CD4-positive, CD25-positive, alpha-beta regulatory T cell (primary cell): ENCODE measurements around the gene RPL3. TPM values are rescaled to one million over a fixed set of nuclear protein-coding genes. Genes with fewer than 3 reads are reported as not detected.
A peak's percentile ranks its signal among the peaks of the same experiment; 100 is the strongest.

ENCODE experiments used
- ATAC-seq, 2 donors: fragments of 150-1000 bp; cut with Tn5 transposase; one replicate each; pipeline ENCODE4 v1.10.0; 2021; ENCODE audit warnings: low read depth in 2 of 2, moderate number of reproducible peaks in 2 of 2, moderate library complexity in 1 of 2
- DNase-seq, 3 donors: peaks; one replicate each; pipeline versions ENCODE4 v3.0.0 to v3.0.0-alpha.2; 2012 to 2022; ENCODE audit warnings: mixed read lengths in 1 of 3
- H3K27ac ChIP-seq: one replicate; pipeline ENCODE4 v1.7.0; 2013; ENCODE audit warnings: mild to moderate bottlenecking, low read length; ENCODE audit not compliant: insufficient read depth, poor library complexity, severe bottlenecking
- H3K27me3 ChIP-seq: one replicate; pipeline ENCODE4 v1.7.0; 2013; ENCODE audit warnings: low read length; ENCODE audit not compliant: control insufficient read depth, insufficient read depth
- H3K36me3 ChIP-seq: one replicate; pipeline ENCODE4 v1.7.0; 2013; ENCODE audit warnings: mild to moderate bottlenecking, low read length, moderate library complexity; ENCODE audit not compliant: control insufficient read depth, insufficient read depth
- H3K4me1 ChIP-seq: 2 replicates; pipeline ENCODE4 v1.7.0; 2013; ENCODE audit warnings: mild to moderate bottlenecking, low read length; ENCODE audit not compliant: insufficient read depth, control insufficient read depth, poor library complexity, severe bottlenecking
- H3K4me3 ChIP-seq: one replicate; pipeline ENCODE4 v1.7.0; 2013; ENCODE audit warnings: low read depth, mild to moderate bottlenecking, low read length, moderate library complexity
- H3K9me3 ChIP-seq, 2 experiments: 1 replicate in 1 of 2; 2 replicates in 1 of 2; pipeline ENCODE4 v1.7.0; 2013; ENCODE audit warnings: low read length in 2 of 2, mild to moderate bottlenecking in 1 of 2, moderate library complexity in 1 of 2; ENCODE audit not compliant: control insufficient read depth in 2 of 2
- H3K27ac Mint-ChIP-seq, 3 donors: one replicate each; pipeline ENCODE4 v1.8.0; 2020 to 2022; ENCODE audit warnings: mild to moderate bottlenecking in 3 of 3, mixed read lengths in 3 of 3, moderate library complexity in 2 of 3
- H3K27me3 Mint-ChIP-seq: one replicate; pipeline ENCODE4 v1.8.0; 2022; ENCODE audit warnings: mild to moderate bottlenecking, mixed read lengths
- H3K36me3 Mint-ChIP-seq: one replicate; pipeline ENCODE4 v1.8.0; 2020; ENCODE audit warnings: mixed read lengths
- H3K4me1 Mint-ChIP-seq, 4 donors: one replicate each; pipeline ENCODE4 v1.8.0; 2020 to 2022; ENCODE audit warnings: mixed read lengths in 4 of 4, mild to moderate bottlenecking in 1 of 4
- H3K4me3 Mint-ChIP-seq, 4 donors: one replicate each; pipeline ENCODE4 v1.8.0; 2020 to 2022; ENCODE audit warnings: mild to moderate bottlenecking in 4 of 4, mixed read lengths in 4 of 4, moderate library complexity in 3 of 4
- H3K9me3 Mint-ChIP-seq, 7 donors: one replicate each; pipeline ENCODE4 v1.8.0; 2020 to 2022; ENCODE audit warnings: mixed read lengths in 7 of 7, mild to moderate bottlenecking in 3 of 7, moderate library complexity in 2 of 7
- polyA plus RNA-seq, 4 donors: library from polyadenylated mRNA; unstranded; fragments of 300-500 nt; fragmentation: Illumina TruSeq; gene quantifications; one replicate each; pipeline ENCODE4 v1.2.3, GENCODE V29; 2021
- total RNA-seq: library from RNA; stranded (reverse); gene quantifications from one replicate; pipeline ENCODE4 v1.2.3, GENCODE V29; 2022

RPL3 gene
- total and polyA plus RNA-seq, 5 donors from 2014 or later: 1,978 to 4,217 (median 2,589) TPM

DNA sequence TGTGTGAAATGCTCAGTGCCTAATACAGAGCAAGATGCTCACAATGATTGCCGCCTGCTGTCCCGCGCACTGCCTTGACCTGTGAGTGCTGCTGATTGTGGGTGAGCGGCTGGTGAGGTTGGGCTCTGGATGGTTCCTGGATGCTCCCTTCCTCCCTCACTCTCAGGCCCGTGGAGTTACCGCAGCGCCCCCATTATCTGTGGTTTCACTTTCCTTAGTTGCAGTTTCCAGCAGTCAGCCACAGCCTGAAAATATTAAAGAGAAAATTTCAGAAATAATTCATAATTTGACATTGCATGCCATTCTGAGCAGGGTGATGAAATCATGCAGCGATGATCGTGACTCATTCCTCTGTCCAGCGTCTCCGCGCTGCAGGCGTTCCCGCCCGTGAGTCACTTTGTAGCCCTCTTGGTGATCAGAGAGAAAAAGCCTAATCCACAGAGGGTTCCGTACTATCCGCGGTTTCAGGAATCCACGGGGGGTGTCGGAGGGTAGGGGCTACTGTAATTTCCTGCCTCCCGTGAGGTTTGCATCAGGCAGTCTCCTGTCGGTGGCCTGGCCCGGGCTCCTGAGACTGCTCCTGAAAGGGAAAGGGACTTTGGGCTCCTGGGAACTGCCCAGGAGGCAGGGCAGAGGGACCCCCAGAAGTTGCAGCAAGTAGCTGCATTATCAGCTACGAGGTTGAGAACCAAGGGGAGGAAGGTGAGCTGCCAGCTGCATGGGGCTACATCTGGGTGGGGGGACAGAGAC is 10.6 kb downstream of the RPL3 start:
- Mint-ChIP-seq H3K36me3 (peaks cover 8% of the 10 kb centered on the region), H3K9me3 (peaks cover 0 to 2% (median 0%) of the 10 kb centered on the region in 7 donors), H3K4me1 (peaks cover 0 to 22% (median 8%) of the 10 kb centered on the region in 4 donors), H3K27me3 (no peaks in the 10 kb centered on the region), H3K4me3 (peak overlapping the region in 1 of 4 donors; percentile 8), H3K27ac (peak overlapping the region in 2 of 3 donors; percentile 67 to 76)
- DNase-seq: no peak
- no peak for ATAC-seq
- no peaks in the 10 kb centered on the region for H3K9me3 ChIP-seq
- peak overlapping the region; percentile 1 for H3K27ac ChIP-seq
- H3K4me1 ChIP-seq: no peaks in the 10 kb centered on the region
- H3K4me3 ChIP-seq: no peak overlapping the region
- peaks cover 23% of the 10 kb centered on the region for H3K36me3 ChIP-seq
- H3K27me3 ChIP-seq: no peaks in the 10 kb centered on the region

DNA sequence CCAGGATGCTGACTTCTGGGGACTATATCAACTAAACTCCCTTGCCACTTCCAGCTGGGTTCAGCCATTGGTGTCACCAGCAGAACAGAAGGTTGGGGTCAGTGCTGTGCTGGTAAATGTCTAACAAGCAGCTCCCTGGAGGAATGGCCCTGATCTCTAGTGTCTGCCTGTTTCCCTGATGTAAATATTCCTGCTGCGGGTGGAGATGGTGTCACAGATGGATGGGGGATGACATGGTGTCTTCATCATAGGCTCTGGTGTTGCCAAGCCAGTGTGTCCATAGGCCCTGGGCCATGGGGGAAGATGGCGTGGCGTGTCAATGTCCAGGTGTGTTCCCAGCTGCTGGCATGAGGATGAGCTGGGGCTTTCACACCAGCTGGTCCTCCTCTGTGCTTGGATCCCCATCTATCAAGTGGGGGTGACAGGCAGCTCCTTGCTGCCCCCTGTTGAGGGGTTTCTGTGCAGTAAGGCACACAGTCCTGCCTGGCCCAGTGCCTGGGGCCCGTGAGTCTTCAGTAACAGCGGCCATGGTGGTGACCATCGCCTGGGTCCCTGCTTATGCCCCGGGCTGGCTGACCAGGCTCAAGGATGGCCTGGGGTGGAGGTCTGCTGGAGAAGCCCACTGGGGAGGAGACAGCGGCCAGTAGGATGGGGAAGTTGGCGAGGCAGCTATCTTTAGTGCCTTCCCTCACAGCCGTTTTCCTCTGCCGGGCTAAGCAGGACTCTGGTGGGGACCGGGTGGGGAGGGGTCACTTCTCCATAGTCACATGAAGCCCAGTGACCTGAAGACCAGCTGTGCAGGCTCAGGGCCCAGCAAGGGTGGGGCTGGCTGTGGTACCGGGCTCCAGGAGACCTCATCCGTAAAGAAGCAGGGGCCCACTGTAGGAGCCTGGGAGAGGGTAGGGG is 12.7 kb downstream of the RPL3 start:
- Mint-ChIP-seq H3K4me1 (peaks cover 0 to 17% (median 5%) of the 10 kb centered on the region in 4 donors), H3K27me3 (no peaks in the 10 kb centered on the region), H3K4me3 (no peak overlapping the region), H3K9me3 (peaks cover 0 to 2% (median 0%) of the 10 kb centered on the region in 7 donors), H3K36me3 (no peaks in the 10 kb centered on the region), H3K27ac (no peak overlapping the region)
- ATAC-seq (peak; percentile 32 to 44), DNase-seq (peak in 2 of 3 donors; percentile 38 to 60)
- Histone ChIP-seq H3K4me3 (no peak overlapping the region), H3K9me3 (no peaks in the 10 kb centered on the region), H3K27me3 (no peaks in the 10 kb centered on the region), H3K36me3 (peaks cover 2% of the 10 kb centered on the region), H3K4me1 (no peaks in the 10 kb centered on the region), H3K27ac (no peak overlapping the region)

DNA sequence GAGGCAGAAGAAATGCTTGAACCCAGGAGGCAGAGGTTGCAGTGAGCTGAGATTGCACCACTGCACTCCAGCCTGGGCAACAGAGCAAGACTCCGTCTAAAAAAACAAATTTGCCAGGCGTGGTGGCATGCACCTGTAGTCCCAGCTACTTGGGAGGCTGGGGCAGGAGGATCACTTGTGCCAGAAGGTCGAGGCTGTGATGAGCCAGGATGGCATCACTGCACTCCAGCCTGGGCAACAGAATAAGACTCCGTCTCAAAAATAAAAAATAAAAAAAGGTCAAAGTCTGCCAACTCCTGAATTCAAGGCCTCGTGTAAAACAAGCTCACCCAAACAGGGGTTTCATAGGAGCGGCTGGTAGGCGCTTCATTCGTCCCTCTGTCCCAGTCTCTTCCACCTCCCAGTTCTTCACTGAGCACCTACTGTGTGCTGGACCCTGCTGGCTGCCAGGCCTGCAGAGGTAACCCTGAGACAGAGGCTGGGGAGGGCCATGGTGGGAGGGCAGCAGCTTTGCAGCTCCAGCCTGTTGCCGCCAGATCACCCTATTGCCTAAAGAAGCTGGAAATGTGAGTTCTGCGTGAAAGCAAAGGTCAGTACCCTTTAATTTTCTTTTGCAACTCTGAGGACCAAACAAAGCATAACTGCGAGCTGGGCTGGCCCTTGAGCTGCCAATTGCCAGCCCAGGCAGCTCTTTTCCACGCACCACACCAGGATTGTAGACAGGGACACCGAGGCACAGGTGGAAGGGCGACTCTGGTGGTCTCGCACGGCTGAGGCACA is 15.3 kb downstream of the RPL3 start:
- H3K27ac ChIP-seq: no peak overlapping the region
- peaks cover 4% of the 10 kb centered on the region for H3K27me3 Mint-ChIP-seq
- H3K9me3 Mint-ChIP-seq: no peaks in the 10 kb centered on the region
- H3K27me3 ChIP-seq: no peaks in the 10 kb centered on the region
- H3K4me3 ChIP-seq: no peak overlapping the region
- no peaks in the 10 kb centered on the region for H3K4me1 ChIP-seq
- no peak overlapping the region for H3K4me3 Mint-ChIP-seq
- no peaks in the 10 kb centered on the region for H3K9me3 ChIP-seq
- H3K36me3 ChIP-seq: no peaks in the 10 kb centered on the region
- peaks cover 0 to 13% (median 4%) of the 10 kb centered on the region in 4 donors for H3K4me1 Mint-ChIP-seq
- no peak overlapping the region for H3K27ac Mint-ChIP-seq
- no peaks in the 10 kb centered on the region for H3K36me3 Mint-ChIP-seq
- DNase-seq (no peak), ATAC-seq (no peak)

DNA sequence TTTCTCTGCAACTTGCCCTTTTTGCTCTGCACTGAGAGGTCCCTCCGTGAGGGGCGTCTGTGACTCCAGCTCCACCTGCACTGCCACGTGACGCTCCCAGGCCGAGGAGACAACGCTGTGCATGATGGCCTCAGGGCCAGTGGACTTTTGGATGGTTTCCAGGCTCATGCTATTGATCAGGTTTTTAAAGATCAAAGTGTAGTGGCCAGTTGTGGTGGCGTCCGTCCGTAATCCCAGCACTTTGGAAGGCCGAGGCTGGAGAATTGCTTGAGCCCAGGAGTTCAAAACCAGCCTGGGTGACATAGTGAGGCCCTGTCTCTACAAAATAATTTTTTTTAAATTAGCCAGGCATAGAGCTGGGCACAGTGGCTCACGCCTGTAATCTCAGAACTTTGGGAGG is 16.1 kb downstream of the RPL3 start:
- Histone ChIP-seq H3K4me3 (no peak overlapping the region), H3K27ac (no peak overlapping the region), H3K9me3 (no peaks in the 10 kb centered on the region), H3K36me3 (no peaks in the 10 kb centered on the region), H3K27me3 (no peaks in the 10 kb centered on the region), H3K4me1 (no peaks in the 10 kb centered on the region)
- ATAC-seq: no peak
- H3K27ac Mint-ChIP-seq: no peak overlapping the region
- DNase-seq: no peak
- H3K36me3 Mint-ChIP-seq: no peaks in the 10 kb centered on the region
- H3K4me1 Mint-ChIP-seq: peaks cover 0 to 7% (median 2%) of the 10 kb centered on the region in 4 donors
- H3K9me3 Mint-ChIP-seq: no peaks in the 10 kb centered on the region
- no peak overlapping the region for H3K4me3 Mint-ChIP-seq
- H3K27me3 Mint-ChIP-seq: peaks cover 4% of the 10 kb centered on the region

DNA sequence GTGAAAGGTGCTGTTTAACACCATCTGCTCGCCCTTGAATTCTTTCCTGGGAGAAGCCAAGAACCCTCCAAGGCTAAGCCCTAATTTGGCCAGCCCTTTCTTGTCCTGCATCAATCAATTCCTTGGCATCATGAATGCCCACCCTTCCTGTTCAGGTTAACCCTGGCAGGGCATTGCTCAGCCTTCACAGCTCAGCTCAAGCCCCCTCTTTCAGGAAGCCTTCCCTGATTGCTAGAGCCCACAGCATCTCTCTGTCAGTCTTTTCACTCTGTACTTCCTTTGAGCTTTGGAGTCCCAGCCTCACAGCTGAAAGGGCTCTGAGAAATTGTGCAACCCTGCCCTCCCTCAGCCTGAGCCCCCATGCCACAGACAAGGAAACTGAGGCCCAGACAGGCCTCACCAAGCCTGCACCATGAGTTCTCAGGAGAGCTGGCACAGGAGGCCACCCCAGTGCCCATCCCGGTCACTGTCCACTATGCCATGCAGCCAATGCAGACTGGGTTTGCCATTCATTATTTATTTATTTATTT is 16.9 kb downstream of the RPL3 start:
- no peaks in the 10 kb centered on the region for H3K9me3 ChIP-seq
- H3K4me1 ChIP-seq: no peaks in the 10 kb centered on the region
- DNase-seq (no peak), ATAC-seq (no peak)
- H3K4me1 Mint-ChIP-seq: peaks cover 0 to 7% (median 2%) of the 10 kb centered on the region in 4 donors
- no peaks in the 10 kb centered on the region for H3K27me3 ChIP-seq
- peak overlapping the region in 1 of 3 donors; percentile 71 for H3K27ac Mint-ChIP-seq
- H3K27ac ChIP-seq: no peak overlapping the region
- peaks cover 11% of the 10 kb centered on the region for H3K27me3 Mint-ChIP-seq
- no peaks in the 10 kb centered on the region for H3K36me3 Mint-ChIP-seq
- H3K4me3 Mint-ChIP-seq: no peak overlapping the region
- H3K4me3 ChIP-seq: no peak overlapping the region
- no peaks in the 10 kb centered on the region for H3K9me3 Mint-ChIP-seq
- no peaks in the 10 kb centered on the region for H3K36me3 ChIP-seq

DNA sequence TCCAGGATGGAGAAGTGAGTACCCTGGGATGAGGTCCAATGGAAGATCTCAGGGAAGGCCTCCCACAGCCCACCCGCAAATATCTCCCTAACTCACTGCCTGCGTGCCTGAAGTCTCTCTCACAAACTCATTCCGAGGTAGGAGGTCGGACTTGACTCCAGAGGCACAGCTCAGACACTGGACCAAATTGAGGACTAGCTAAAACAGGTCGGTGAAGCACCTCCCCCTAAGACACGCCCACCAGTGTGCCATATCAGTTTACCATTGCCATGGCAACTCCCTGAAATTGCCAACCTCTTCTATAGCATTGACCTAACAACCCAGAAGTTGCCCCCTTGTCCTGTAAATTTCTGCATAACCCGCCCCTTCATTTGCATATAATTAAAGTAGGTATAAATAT is 17.5 kb downstream of the RPL3 start:
- H3K4me3 Mint-ChIP-seq: no peak overlapping the region
- H3K27ac Mint-ChIP-seq: peak overlapping the region in 1 of 3 donors; percentile 71
- Histone ChIP-seq H3K4me1 (no peaks in the 10 kb centered on the region), H3K9me3 (no peaks in the 10 kb centered on the region), H3K27me3 (no peaks in the 10 kb centered on the region), H3K36me3 (no peaks in the 10 kb centered on the region), H3K4me3 (no peak overlapping the region), H3K27ac (no peak overlapping the region)
- H3K4me1 Mint-ChIP-seq: peaks cover 0 to 7% (median 2%) of the 10 kb centered on the region in 4 donors
- DNase-seq: no peak
- no peaks in the 10 kb centered on the region for H3K9me3 Mint-ChIP-seq
- H3K36me3 Mint-ChIP-seq: no peaks in the 10 kb centered on the region
- ATAC-seq: no peak
- peaks cover 11% of the 10 kb centered on the region for H3K27me3 Mint-ChIP-seq

DNA sequence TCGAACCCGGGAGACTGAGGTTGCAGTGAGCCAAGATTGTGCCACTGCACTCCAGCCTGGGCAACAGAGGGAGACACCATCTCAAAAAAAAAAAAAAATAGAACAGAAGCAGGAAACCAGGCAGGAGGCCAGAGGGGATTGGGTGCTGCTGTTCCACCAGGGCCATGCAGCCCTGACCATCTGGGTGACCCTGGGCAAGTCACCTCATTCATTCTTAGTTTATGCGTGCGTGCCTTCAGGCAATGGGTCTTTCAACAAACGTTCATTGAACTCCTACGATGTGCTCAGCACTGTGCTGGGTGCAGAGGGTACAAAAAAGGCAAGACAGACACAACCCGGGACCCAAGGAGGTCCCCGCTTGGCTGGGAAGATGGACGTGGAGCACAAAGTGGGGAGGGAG is 18.3 kb downstream of the RPL3 start:
- Histone ChIP-seq H3K4me3 (no peak overlapping the region), H3K27ac (no peak overlapping the region), H3K9me3 (no peaks in the 10 kb centered on the region), H3K27me3 (no peaks in the 10 kb centered on the region), H3K4me1 (no peaks in the 10 kb centered on the region), H3K36me3 (no peaks in the 10 kb centered on the region)
- H3K27me3 Mint-ChIP-seq: peaks cover 11% of the 10 kb centered on the region
- H3K4me3 Mint-ChIP-seq: no peak overlapping the region
- peaks cover 0 to 7% (median 0%) of the 10 kb centered on the region in 4 donors for H3K4me1 Mint-ChIP-seq
- DNase-seq: no peak
- no peaks in the 10 kb centered on the region for H3K9me3 Mint-ChIP-seq
- ATAC-seq: no peak
- no peak overlapping the region for H3K27ac Mint-ChIP-seq
- no peaks in the 10 kb centered on the region for H3K36me3 Mint-ChIP-seq
